ENCODE results near the gene ELN.

Gene ELN

GRCh38 chr7:74061840-74062539 is 34.0 kb downstream of the ELN start:
- DNase-seq (ENCODE audit: low spot score), result no peak

- no peak for DNase-seq (ENCODE audit: low spot score)
Observed at GRCh38 chr7:74063223-74063641, 35.3 kb downstream of the ELN start.

GRCh38 chr7:74063646-74064045 is 35.7 kb downstream of the ELN start:
- no peak for DNase-seq (ENCODE audit: low spot score)

GRCh38 chr7:74064696-74065095 is 36.7 kb downstream of the ELN start:
- no peak for DNase-seq (ENCODE audit: low spot score)

GRCh38 chr7:74066626-74067025 is 38.7 kb downstream of the ELN start:
- no peak for DNase-seq (ENCODE audit: low spot score)

GRCh38 chr7:74068378-74069085 is 40.6 kb downstream of the ELN start:
- DNase-seq (ENCODE audit: low spot score), result no peak

- DNase-seq (ENCODE audit: low spot score), result no peak
Observed at GRCh38 chr7:74069086-74069541, 41.1 kb downstream of the ELN start.

GRCh38 chr7:74069790-74070618 is 42.0 kb downstream of the ELN start:
- no peak for DNase-seq (ENCODE audit: low spot score)

- DNase-seq (ENCODE audit: low spot score), result no peak
Observed at GRCh38 chr7:74070619-74070921, 42.6 kb downstream of the ELN start.

- DNase-seq (ENCODE audit: low spot score), result no peak
Observed at GRCh38 chr7:74071121-74071520, 43.1 kb downstream of the ELN start.

- no peak for DNase-seq (ENCODE audit: low spot score)
Observed at GRCh38 chr7:74074770-74075169, 46.8 kb downstream of the ELN start.

- no peak for DNase-seq (ENCODE audit: low spot score)
Observed at GRCh38 chr7:74078461-74078860, 50.5 kb downstream of the ELN start.

- no peak for DNase-seq (ENCODE audit: low spot score)
Observed at GRCh38 chr7:74082770-74083116, 54.8 kb downstream of the ELN start.

GRCh38 chr7:74083117-74083876 is 55.3 kb downstream of the ELN start, which contains the start of gene LIMK1:
TSS of gene LIMK1 (plus strand) at chr7:74083804. CDS start at chr7:74083991, 187 bp downstream.
- DNase-seq (ENCODE audit: low spot score), result peak; percentile 92

- peak; percentile 72 for DNase-seq (ENCODE audit: low spot score)
Observed at GRCh38 chr7:74083928-74084721, 56.2 kb downstream of the ELN start.

- DNase-seq (ENCODE audit: low spot score), result no peak
Observed at GRCh38 chr7:74084722-74085578, 57.0 kb downstream of the ELN start.

GRCh38 chr7:74087791-74088453 is 59.9 kb downstream of the ELN start:
- no peak for DNase-seq (ENCODE audit: low spot score)

- no peak for DNase-seq (ENCODE audit: low spot score)
Observed at GRCh38 chr7:74092321-74092963, 64.5 kb downstream of the ELN start.

- DNase-seq (ENCODE audit: low spot score), result no peak
Observed at GRCh38 chr7:74092964-74093471, 65.0 kb downstream of the ELN start.
